GM19043 (cell line): ENCODE data around the gene SERPINB1.
"Not testable (repeated sequence)": the region's sequence is repeated elsewhere in the genome, so short reads cannot be mapped to it uniquely, and the experiment has no call there.

Experiments
- ATAC-seq: cut with Tn5 transposase; IDR thresholded peaks from one replicate; pipeline ENCODE4 v1.9.1; 2021; ENCODE audit warnings: low read depth; ENCODE audit not compliant: unreplicated experiment

Gene SERPINB1

DNA sequence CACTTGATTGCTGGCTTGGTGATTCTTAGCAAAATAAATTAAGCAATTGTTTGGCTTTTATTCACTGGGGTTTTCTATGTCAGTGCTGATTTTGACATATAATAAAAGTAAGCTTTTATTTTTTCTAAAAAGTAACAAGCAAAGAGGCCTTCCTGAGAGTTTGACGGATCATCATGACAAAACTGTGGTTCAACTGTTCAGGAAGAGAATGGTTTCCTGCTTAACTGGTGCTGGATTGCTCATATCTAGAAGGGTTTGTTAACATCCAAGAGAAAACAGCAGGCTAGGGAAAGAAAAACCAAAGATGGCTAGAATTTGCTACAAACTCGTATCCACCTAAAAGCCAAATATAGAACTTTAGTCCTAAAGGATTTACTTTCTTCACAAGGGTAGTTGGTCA is 21.2 kb downstream of the SERPINB1 start:
- no peak for ATAC-seq

DNA sequence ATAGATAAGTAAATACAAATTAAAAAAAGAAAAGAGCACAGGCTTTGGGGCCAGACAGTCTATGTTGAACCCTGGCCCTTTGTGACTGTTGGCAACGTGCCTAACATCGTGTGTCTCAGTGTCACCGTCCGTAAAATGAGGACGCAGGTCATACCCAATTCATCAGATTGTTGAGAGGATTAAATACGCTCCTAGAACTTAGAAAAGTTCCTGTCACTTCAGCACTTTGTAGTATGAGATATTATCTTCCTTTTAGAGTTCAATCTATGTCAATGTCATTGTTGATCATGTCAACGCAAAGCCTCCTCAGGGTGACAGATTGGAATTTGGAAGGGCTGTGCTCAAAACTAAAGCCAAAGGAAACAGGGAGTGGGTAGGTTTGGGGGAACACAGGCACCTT is 21.7 kb downstream of the SERPINB1 start:
- no peak for ATAC-seq

DNA sequence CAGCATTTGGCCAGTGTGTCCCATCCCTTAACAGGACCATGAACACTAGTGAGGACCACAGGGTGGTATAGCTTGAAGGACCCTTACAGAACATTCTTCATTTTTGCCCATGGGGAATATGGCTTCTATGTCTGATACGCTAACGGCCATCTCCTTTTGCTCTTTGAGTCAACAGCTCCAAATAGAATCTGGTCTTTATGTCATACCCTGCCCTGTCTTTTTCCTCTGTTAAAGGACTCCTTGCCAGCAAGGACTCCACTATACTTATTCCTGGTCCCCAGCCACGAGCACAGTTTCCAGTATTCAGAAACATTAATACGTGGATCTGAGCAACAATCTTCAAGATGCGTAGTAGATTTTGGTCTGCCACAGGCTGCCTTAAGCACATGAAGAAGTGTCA is 22.5 kb downstream of the SERPINB1 start:
- ATAC-seq: no peak

DNA sequence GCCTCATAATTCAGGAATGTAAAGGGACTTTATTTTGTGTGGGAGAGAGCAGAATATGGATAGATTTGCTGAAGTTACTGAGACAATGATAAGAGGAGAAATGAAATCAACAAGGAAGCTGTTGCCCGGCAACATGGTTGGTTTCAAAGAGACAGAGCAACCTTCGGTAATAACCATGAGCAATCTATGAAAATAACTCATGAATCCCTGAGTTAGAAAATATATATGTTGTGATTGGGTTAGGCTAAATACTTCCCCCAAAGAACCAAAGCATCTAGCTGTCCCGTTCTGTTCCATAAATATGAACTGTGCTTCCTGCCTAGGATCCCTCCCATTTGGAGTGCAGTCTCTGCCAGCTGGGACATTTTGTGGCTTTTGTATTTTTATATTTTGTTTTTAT is 23.1 kb downstream of the SERPINB1 start:
- no peak for ATAC-seq

DNA sequence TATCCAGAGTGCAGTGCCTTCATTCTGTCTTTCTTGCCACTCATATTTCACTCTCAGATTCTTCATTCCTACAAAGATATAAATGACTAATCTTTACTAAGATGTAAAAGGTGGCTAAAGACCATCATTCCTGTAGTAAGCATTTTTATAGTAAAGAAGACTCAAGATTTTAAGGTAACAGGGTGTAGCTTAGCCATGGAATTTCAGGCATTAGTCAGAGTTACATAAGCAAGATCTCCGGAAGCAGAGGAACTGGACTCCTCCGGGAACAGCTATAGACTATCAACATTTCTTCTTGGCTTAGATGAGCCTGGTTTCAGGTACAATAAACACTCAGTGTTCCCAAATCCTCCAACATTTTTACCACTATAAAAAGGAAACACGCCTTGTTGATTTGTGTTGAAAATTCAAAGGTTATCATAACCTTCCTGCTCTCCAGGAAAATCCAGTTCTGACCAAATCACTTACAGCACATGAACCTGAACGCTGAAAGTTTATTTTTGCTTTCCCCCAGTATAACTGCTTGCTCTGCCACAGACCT is 23.7 kb downstream of the SERPINB1 start:
- ATAC-seq: no peak

DNA sequence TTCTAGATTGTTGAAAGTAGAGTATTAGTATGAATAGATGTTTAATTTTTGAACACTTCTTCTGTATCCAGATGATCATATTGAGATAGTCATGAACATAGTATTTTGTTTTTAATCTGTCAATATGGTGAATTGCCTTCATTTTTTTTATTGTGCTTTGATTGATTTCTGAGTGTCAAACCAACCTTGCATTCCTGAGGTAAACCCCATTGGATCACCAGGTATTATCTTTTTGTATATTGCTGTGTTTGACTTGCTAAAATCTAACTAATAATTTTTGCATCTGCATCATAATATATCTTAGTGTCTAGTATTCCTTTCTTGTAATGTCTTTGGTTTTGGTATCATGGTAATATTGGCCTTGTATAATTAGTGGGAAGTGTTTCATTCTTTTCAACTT is 25.5 kb downstream of the SERPINB1 start:
- no peak for ATAC-seq

DNA sequence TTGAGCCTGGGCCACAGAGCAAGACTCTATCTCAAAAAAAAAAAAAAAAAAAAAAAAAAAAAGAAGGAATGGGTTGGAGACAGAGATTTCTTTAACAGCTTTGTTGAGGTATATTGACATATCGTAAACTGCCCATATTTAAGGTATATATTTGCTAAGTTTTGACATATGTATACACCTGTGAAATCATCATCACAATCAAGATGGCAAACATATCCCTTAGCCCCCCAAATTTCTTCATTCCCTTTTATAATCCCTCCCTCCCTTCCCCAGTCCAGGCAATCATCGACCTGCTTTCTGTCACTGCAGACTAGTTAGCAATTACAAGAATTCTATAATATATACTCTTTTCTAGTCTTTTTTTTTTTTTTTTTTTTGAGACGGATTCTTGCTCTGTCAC is 29.0 kb downstream of the SERPINB1 start:
- ATAC-seq: no peak

DNA sequence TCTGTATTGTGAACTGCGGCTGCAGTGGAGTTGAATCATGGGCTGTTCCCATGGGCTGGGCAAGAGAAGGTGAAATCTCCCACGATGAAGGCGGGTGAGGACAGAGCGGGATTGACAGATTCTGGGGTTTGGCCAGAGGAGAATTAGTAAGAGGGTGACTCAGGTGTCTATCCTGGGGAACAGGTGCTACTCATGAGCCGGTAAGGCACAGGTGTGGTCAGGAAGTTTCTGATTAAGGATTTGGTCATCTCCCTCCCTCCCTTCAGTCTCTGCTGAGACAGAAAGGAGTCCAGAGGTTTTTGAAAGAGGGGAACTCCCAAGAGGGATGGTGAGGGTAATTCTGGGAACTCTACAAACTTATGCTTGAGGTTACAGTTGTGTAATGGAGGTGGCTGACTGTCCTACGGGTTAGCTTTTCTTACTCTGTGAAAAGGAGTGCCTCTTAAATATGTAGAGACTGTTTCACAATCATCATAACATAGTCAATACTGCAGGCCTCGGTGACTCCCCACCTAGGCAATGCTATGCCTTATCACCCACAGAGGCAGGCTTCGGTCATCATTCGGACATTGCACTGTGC is 31.5 kb downstream of the SERPINB1 start:
- ATAC-seq: no peak

DNA sequence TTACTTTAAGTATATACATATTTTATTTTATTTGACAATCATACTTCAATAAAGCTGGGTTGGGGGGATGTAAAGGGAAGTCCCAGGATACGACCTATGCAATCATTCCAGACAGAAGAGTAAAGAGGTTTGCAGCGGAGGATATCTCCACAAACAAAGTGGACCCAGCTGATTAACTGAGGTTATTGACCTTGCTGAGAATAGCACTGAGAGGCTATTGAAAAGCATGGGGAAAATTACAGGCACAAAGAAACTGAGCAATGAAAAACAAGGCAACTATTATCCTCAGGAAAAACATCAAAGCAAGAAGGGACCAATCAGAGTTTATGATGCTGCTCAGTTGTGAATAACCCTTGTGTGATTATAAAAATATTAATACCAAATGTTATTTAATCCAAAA is 32.6 kb downstream of the SERPINB1 start:
- ATAC-seq: no peak

DNA sequence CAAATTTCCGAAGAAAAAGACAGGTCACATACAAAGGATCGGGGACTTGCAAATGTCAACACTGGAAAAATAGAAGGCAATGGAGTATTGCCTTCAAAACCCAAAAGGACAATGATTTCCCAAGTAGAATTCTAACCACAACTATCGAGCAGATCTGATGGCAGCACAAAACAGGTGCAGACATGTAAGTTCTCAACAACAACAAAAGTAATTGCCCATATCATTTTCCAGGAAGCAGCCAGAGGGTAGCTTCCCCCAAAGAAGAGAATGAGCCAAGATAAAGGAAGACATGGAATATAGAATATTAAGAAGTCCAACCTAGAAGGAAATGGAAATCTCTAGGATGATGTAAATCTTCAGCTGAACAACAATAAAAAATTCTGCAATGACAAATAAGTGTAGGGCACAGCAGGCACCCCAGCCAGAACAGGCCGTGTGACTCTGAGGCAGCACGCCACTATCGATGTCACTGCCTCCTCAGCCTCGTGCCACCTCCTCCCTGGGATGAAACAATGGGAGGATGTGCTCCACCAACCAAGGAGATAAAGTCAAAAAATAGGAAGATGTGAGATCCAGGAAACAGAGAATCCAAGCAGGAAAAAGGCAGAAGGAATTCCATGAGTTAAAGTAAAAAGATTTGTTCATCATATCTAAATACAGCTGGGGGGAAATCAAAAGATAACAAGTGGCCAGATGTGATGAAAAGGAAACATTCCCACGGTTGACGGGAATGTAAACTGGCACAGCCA is 34.1 kb downstream of the SERPINB1 start:
- ATAC-seq: no peak

DNA sequence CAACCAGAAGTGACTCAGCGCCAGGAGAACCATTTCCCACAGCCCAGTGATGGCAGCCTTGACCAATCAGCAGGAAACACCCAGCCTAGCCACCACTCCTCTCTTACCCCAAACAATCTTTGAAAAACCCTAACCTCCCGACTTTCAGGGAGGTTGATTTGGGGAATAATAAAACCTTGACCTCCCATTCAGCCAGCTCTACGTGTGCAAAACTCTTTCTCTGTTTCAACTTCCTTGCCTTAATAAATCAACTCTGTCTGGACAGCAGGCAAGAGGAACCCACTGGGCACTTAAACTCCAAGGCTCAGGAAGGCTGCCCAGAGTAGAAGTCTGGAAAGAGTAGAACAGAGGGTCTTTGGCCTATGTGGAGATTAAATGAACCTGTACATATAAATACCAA is 35.0 kb downstream of the SERPINB1 start:
- no peak for ATAC-seq

DNA sequence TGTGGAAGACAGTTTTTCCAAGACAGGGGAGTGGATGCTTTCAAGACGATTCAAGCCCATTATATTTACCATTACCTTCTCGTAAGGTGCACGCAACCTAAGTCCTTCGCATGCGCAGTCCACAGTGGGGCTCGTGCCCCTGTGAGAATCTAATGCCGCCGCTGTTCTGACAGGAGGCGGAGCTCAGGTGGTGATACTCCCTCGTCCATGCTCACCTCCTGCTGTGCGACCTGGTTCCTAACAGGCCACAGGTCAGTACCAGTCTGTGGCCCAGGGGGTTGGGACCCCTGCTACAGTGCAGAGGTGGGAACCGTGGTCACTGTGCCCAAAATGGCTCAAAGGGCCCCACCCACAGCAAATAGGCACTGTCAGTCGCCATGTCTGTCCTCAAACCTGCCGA is 36.6 kb downstream of the SERPINB1 start:
- no peak for ATAC-seq

DNA sequence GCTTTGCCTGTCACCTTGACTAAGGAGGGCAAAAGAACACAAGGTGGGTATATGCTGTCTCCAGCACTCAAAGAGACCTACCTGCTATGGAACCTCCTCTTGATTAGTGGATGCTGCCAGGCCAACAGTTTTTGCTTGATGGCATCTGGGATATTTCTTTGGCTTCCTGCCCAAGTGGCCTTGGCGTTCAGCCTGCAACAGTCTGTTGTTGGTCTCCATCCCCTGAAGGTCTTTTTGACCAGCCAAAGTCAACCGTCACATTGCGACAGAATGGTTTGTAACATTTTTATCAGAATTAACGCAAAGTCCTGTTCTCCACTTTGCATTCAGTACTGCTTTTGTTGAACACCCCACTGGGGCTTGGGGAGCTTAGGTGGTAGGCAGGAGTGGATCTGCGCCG is 37.1 kb downstream of the SERPINB1 start:
- no peak for ATAC-seq

DNA sequence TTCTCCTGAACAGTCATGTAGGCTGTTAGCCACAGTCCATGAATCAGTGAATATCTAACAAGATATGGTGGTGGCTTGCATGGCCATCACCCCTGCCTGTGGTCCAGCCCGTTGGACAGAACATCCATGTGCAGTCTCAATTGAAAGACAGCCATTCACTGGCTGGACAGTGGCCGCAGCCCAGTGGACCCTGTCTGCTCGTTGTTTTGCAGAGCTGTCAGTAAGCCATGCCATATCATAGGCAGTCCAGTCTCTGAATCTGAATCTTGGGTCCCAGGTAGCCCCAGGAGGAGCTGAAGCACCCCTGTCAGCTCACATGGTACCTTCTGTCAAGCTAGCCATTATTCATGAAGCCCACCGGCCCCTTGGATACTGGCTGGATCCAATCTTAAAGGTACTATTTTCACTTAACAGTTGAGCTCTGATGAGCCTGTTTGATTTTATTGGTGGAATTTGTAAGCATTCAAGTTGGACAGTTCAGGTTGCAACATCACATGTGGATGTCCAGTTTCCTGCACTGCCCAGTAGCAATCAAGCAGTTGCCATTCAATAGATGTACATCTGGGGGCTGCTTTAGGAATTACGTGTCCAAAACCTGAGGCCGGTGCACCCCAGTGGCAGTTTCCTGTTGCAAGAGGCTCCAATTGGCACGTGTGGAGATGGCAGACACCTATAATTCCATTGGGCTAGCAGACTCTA is 37.8 kb downstream of the SERPINB1 start:
- ATAC-seq: no peak

DNA sequence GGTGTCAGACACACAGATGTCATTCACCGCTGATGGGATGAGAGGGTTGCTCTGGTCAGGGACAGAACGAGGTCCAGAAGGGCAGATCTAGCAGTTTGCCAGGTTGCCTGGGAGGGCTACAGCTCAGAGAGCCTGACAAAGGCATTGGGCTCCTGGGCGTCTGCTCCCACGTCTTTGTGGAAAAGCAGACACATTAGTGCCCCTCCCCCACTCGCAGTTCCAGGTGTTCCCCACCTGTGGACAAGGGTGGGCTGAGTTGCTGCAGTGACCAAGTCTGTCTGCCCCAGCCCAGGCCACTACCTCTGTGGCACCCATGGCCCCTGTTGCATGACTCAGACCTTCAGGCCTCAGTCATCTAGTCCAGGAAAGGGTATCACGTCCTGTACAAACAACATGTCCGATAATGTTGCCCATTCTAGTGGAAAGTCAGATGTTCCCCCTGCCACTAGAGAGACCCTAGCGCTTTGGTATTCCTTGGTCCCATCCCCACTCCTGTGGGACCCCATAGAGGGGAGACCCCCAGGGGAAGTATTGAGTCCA is 39.1 kb downstream of the SERPINB1 start:
- no peak for ATAC-seq

DNA sequence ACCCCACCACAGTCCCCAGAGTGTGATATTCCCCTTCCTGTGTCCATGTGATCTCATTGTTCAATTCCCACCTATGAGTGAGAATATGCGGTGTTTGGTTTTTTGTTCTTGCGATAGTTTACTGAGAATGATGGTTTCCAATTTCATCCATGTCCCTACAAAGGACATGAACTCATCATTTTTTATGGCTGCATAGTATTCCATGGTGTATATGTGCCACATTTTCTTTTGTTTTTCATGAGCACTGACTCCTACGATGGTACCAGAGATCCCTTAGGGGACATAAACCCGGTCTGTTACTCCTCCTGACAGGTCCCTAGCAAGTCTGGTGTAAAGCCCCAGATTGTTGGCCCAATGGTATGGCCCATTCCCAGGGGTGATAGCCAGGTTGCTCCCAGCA is 40.0 kb downstream of the SERPINB1 start:
- not testable (repeated sequence) for ATAC-seq

DNA sequence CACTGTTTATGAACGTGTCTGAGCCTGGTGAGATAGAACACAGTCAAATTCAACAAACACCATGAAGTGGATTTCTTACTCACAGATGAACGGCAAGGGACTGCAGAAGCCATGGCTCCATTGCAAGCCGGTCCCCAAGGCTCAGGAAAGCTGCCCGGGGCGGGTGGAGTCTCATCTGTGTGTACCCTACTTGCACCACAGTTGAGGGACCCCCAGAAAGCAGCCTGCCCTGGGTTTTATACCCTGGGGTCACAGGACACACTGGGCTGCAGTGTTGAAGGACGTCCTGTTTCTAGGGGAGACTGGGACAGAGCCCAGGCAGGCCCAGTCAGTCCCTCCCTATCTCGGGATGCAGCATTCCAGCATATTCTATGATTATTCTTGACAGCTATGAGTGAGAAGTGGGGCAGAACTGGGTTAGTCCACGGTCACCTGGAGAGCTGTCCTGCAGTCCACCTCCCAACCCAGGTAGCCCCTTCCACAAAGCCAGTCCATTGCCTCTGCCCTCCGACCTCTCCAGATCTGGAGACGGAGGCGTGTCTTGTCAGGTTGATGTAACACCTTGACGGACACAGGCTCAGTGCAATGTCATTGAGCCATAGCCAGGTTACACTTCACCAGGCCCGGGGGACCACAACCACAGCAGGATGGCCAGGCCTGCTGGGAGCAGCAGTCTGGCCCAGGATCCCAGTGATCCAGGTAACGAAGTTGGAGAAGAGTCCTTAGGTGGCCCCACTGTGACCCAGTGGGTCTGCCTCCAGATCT is 40.9 kb downstream of the SERPINB1 start:
- ATAC-seq: no peak

DNA sequence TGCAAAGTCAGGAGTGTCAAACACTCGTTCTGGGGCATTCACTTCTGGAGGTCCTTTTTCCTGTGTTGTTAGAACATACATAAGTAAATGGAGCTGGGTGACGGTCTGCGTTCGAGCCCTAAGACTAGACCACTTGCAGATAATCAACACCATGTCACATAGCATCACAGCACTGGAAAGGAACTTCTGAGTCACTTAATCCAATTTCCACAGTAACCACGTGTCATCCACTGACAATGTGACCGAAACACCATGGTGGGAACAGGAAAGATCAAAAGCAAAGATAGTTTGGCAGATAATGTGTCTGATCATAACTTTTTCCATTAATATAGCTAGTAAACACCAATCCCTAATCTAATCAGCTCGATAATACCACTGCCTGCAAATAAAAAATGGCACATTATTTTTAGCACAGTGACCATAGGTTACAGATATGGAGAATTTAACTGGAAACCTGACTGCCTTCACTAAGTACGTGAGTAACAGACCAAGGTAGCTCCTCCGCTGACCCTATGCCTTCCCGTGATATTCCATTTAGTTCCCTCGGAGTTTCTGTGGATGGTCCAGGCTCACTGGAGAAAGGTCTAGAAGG is 41.6 kb downstream of the SERPINB1 start:
- ATAC-seq: no peak

DNA sequence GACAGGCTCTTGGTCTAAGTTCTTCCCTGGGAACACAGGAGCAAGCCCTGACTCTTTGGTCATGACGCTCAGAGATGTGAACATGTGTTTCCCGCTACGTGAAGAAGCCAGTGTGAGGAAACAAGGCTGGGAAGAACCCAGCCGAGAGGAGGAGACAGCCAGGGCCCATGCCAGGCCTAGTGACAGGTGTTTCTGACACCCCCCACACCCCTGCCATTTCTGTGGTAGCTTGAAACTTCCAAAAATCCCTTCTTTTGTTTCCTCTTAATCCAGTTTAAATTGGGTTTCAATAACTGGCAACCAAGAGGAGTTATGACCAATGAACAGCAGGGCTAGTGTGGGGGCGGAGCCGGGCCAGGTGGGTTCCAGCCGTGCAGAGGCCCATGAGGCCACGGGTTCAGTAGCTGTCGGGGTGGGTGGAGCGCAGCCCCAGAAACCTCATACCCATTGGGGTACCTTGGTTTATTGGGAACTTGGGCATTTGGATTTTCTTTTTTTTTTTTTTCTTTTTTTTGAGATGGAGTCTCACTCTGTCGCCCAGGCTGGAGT is 43.0 kb downstream of the SERPINB1 start:
- ATAC-seq: no peak

DNA sequence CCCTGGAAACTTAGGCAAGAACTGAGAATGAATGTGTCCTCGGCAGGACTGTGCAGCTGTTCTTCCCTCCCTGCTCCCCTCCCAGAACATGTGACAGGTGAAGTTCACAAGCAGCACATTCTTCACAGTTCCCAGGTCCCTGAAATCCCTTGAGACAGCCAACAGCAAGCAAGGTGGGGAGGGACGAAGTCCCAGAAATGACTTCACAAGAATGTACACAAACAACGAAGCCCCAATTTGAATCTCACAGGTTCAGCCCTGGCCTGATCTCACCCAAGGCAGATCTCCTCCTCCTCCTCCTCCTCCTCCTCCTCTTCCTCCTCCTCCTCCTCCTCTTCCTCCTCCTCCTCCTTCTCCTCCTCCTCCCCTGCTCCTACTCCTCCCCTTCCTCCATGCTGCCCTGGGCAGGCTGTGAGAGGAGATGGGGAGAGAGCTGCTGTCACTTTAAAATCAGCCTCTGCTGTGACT is 44.1 kb downstream of the SERPINB1 start:
- ATAC-seq: no peak
